GM23248 (cell line): ENCODE results near the gene GULP1. TPM values are rescaled to one million over a fixed set of nuclear protein-coding genes. Genes with fewer than 3 reads are reported as not detected.
A peak's percentile ranks its signal among the peaks of the same experiment; 100 is the strongest.

Experiments
- DNase-seq: peaks from one replicate; pipeline ENCODE4 v3.0.0-alpha.2; 2015
- H2AFZ ChIP-seq: fragments of 200-600 bp; sonication (generic); 2 replicates; pipeline ENCODE4 v1.6.1; 2016; ENCODE audit warnings: antibody characterized with exemption
- H3F3A ChIP-seq: fragments of 200-600 bp; sonication (generic); 2 replicates; pipeline ENCODE4 v1.6.1; 2016; ENCODE audit warnings: mild to moderate bottlenecking, antibody characterized with exemption, mixed run types; ENCODE audit not compliant: insufficient read depth
- H3K27ac ChIP-seq: fragments of 200-600 bp; sonication (generic); 2 replicates; pipeline ENCODE4 v1.5.1; 2016; ENCODE audit warnings: mild to moderate bottlenecking
- H3K27me3 ChIP-seq: fragments of 200-600 bp; sonication (generic); replicated peaks from 2 replicates; pipeline ENCODE4 v1.6.1; 2016; ENCODE audit warnings: mild to moderate bottlenecking; ENCODE audit not compliant: insufficient read depth
- H3K36me3 ChIP-seq: fragments of 200-600 bp; sonication (generic); 2 replicates; pipeline ENCODE4 v1.6.1; 2016; ENCODE audit warnings: low read depth, mild to moderate bottlenecking
- H3K4me1 ChIP-seq: fragments of 200-600 bp; sonication (generic); 2 replicates; pipeline ENCODE4 v1.6.1; 2016; ENCODE audit warnings: mild to moderate bottlenecking; ENCODE audit not compliant: insufficient read depth
- H3K4me2 ChIP-seq: fragments of 200-600 bp; sonication (generic); one replicate; pipeline ENCODE4 v1.6.1; 2016; ENCODE audit warnings: mild to moderate bottlenecking; ENCODE audit not compliant: unreplicated experiment
- H3K4me3 ChIP-seq: fragments of 200-600 bp; sonication (generic); 2 replicates; pipeline ENCODE4 v1.5.1; 2016; ENCODE audit warnings: mild to moderate bottlenecking
- H3K79me2 ChIP-seq: fragments of 200-600 bp; sonication (generic); 2 replicates; pipeline ENCODE4 v1.6.1; 2016; ENCODE audit warnings: mild to moderate bottlenecking; ENCODE audit not compliant: insufficient read depth
- H3K9ac ChIP-seq: fragments of 200-600 bp; sonication (generic); 2 replicates; pipeline ENCODE4 v1.6.1; 2016; ENCODE audit warnings: mild to moderate bottlenecking
- H3K9me2 ChIP-seq: fragments of 200-600 bp; sonication (generic); 2 replicates; pipeline ENCODE4 v1.6.1; 2016; ENCODE audit warnings: mixed run types, mild to moderate bottlenecking, moderate library complexity; ENCODE audit not compliant: insufficient read depth
- H3K9me3 ChIP-seq: fragments of 200-600 bp; sonication (generic); one replicate; pipeline ENCODE4 v1.6.1; 2017; ENCODE audit warnings: low read depth
- H4K20me1 ChIP-seq: fragments of 200-600 bp; sonication (generic); 2 replicates; pipeline ENCODE4 v1.6.0; 2016; ENCODE audit not compliant: insufficient read depth
- EZH2 ChIP-seq: fragments of 200-600 bp; sonication (generic); IDR thresholded peaks from 2 replicates; pipeline ENCODE4 v1.6.1; 2018; ENCODE audit warnings: antibody characterized with exemption, mild to moderate bottlenecking; ENCODE audit not compliant: insufficient read depth, poor library complexity, severe bottlenecking
- EZH2phosphoT487 ChIP-seq: fragments of 200-600 bp; sonication (generic); IDR thresholded peaks from 2 replicates; pipeline ENCODE4 v1.6.1; 2018; ENCODE audit warnings: antibody characterized with exemption, moderate library complexity, mild to moderate bottlenecking, low read depth; ENCODE audit not compliant: insufficient read depth
- WGBS, 2 experiments: methylation state at CpG; one replicate each; pipeline ENCODE4 v1.1.6; 2015 to 2017; ENCODE audit warnings: low lambda C conversion rate in 2 of 2, low coverage in 1 of 2; ENCODE audit errors: missing lambda C conversion rate in 2 of 2; 5-methylcytosine and 5-hydroxymethylcytosine counted together
- in situ Hi-C: fragments of 300-500 bp; cut with MboI; formaldehyde crosslinking; loops from 2 replicates; pipeline ENCODE4 v1.15.0; 2020
- polyA plus RNA-seq: library from polyadenylated mRNA; unstranded; fragments of >200 nt; fragmentation: Nextera tagmentation; extraction: Ambion mirVana; gene quantifications from 2 replicates; pipeline ENCODE4 v1.2.1, GENCODE V29; 2016
- total RNA-seq: library from RNA; depleted of rRNA; stranded (reverse); fragments of >200 nt; shearing (Covaris generic); gene quantifications from 2 replicates; pipeline ENCODE4 v1.2.3, GENCODE V29; 2014

GULP1 gene
- total and polyA plus RNA-seq, 2 experiments from 2014 or later, result 6.1 to 11.9 TPM

GRCh38 chr2:188443207-188443606, 151.5 kb downstream of the GULP1 start:
- H3K27me3 ChIP-seq, result no peaks in the 10 kb centered on the region
- no peaks in the 10 kb centered on the region for H4K20me1 ChIP-seq
- H3K36me3 ChIP-seq, result no peaks in the 10 kb centered on the region
- no peak for TF ChIP-seq EZH2phosphoT487
- no peak for TF ChIP-seq EZH2
- no peak for DNase-seq
- no peak overlapping the region for H3K27ac ChIP-seq
- H3K9me3 ChIP-seq, result no peaks in the 10 kb centered on the region
- no peak overlapping the region for H3K9ac ChIP-seq
- in situ Hi-C loops, result no loop called here
- H3K9me2 ChIP-seq, result no peaks in the 10 kb centered on the region
- H2AFZ ChIP-seq, result no peak overlapping the region
- H3K4me3 ChIP-seq, result no peak overlapping the region
- no peaks in the 10 kb centered on the region for H3K4me1 ChIP-seq
- WGBS, 2 experiments, result 94 to 95% methylated on average over 3 of the region's 3 CpGs
- H3K4me2 ChIP-seq, result no peak overlapping the region
- H3K79me2 ChIP-seq, result no peaks in the 10 kb centered on the region
- H3F3A ChIP-seq, result no peaks in the 10 kb centered on the region

DNA sequence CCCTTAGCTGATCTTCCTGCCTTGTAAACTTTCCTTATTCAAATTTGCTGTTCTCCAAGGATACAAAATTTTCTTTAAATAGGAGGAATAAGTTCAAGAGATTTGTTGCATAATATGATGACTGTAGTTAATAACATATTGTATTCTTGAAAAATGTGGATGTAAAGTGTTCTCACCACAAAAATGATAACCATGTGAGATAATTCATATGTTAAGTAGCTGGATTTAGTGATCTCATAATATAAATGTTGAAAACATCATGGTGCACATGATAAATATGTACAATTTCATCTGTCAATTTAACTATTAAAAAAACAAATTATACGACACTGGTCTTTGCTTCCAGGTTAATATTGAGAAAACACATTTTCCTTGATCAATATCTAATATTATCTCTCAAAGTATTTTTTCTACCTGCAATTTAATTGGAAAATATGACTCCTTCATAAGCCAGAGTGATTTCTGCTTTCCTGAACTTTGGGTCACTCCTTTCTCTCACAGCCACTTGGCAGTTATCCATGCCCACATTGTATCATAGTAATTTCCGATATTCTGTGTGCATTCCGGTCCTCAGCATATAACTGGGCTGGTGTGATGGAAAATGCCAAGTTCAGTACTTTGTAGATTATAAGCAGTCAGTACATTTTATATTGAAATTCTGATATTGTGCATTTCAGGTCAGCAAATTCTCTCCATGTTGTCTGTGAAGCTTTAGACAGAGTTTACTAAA, 152.6 kb downstream of the GULP1 start:
- no peaks in the 10 kb centered on the region for H3K9me3 ChIP-seq
- in situ Hi-C loops, result no loop called here
- no peak overlapping the region for H2AFZ ChIP-seq
- no peaks in the 10 kb centered on the region for H3K4me1 ChIP-seq
- TF ChIP-seq EZH2phosphoT487, result no peak
- no peak overlapping the region for H3K4me3 ChIP-seq
- no peak overlapping the region for H3K27ac ChIP-seq
- no peaks in the 10 kb centered on the region for H3K79me2 ChIP-seq
- WGBS, 2 experiments, result 93 to 95% methylated on average over 3 of the region's 3 CpGs
- H3F3A ChIP-seq, result no peaks in the 10 kb centered on the region
- no peaks in the 10 kb centered on the region for H3K27me3 ChIP-seq
- H3K36me3 ChIP-seq, result no peaks in the 10 kb centered on the region
- no peaks in the 10 kb centered on the region for H3K9me2 ChIP-seq
- DNase-seq, result no peak
- H3K4me2 ChIP-seq, result no peak overlapping the region
- no peaks in the 10 kb centered on the region for H4K20me1 ChIP-seq
- H3K9ac ChIP-seq, result no peak overlapping the region

- H3K4me2 ChIP-seq, result no peak overlapping the region
- H4K20me1 ChIP-seq, result no peaks in the 10 kb centered on the region
- no peaks in the 10 kb centered on the region for H3K9me2 ChIP-seq
- H3K79me2 ChIP-seq, result no peaks in the 10 kb centered on the region
- no peak overlapping the region for H2AFZ ChIP-seq
- H3K9ac ChIP-seq, result no peak overlapping the region
- in situ Hi-C loops, result no loop called here
- no peaks in the 10 kb centered on the region for H3F3A ChIP-seq
- TF ChIP-seq EZH2, result no peak
- TF ChIP-seq EZH2phosphoT487, result no peak
- H3K27ac ChIP-seq, result no peak overlapping the region
- H3K27me3 ChIP-seq, result no peaks in the 10 kb centered on the region
- 96 to 100% methylated on average over 1 of the region's 1 CpG for WGBS, 2 experiments
- H3K4me3 ChIP-seq, result no peak overlapping the region
- no peaks in the 10 kb centered on the region for H3K9me3 ChIP-seq
- H3K4me1 ChIP-seq, result peaks cover 9% of the 10 kb centered on the region; the same call in 1 of the 2 replicates
- DNase-seq, result no peak
- no peaks in the 10 kb centered on the region for H3K36me3 ChIP-seq
These were observed 157.9 kb downstream of the GULP1 start for GRCh38 chr2:188449561-188449960.

DNA sequence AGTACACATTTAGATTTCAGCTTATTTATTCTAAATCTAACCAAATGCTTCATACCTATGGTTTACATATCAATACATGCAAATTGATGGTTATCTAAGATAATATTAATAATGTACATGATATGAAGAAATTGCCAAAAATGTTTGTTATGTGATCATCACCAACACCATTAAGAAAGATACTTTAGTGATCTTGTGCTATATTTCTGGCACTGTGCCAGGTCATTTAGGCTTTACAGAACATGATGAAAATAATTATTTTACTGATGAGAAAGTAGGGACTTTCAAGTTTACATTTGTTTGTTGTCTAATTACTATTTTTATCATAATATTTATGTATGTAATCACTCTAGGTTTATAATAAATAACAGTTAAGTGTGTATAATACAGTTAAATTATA, 158.3 kb downstream of the GULP1 start:
- H3K79me2 ChIP-seq, result no peaks in the 10 kb centered on the region
- in situ Hi-C loops, result no loop called here
- H3K9me3 ChIP-seq, result no peaks in the 10 kb centered on the region
- H3F3A ChIP-seq, result no peaks in the 10 kb centered on the region
- no peak overlapping the region for H2AFZ ChIP-seq
- H3K27ac ChIP-seq, result no peak overlapping the region
- TF ChIP-seq EZH2 (no peak), EZH2phosphoT487 (no peak)
- DNase-seq, result peak; percentile 7
- H4K20me1 ChIP-seq, result no peaks in the 10 kb centered on the region
- no peak overlapping the region for H3K4me2 ChIP-seq
- no peaks in the 10 kb centered on the region for H3K36me3 ChIP-seq
- H3K9ac ChIP-seq, result no peak overlapping the region
- H3K4me1 ChIP-seq, result peaks cover 9% of the 10 kb centered on the region; the same call in 1 of the 2 replicates
- H3K9me2 ChIP-seq, result no peaks in the 10 kb centered on the region
- no peaks in the 10 kb centered on the region for H3K27me3 ChIP-seq
- H3K4me3 ChIP-seq, result no peak overlapping the region
